Naive thymus-derived CD8-positive, alpha-beta T cell (primary cell): ENCODE measurements around the gene FH. TPM values are rescaled to one million over a fixed set of nuclear protein-coding genes. Genes with fewer than 3 reads are reported as not detected.

Experiments used
- ATAC-seq, 2 donors: fragments of 150-1000 bp; cut with Tn5 transposase in 1 of 2; sonication (Bioruptor Pico), chemical (Tn5 transposase) in 1 of 2; 1 replicate in 1 of 2; 2 replicates in 1 of 2; pipeline ENCODE4 v1.10.0; 2021; ENCODE audit warnings: mild to moderate bottlenecking in 2 of 2, moderate library complexity in 2 of 2
- POLR2A ChIA-PET: fragments of 350-600 bp; sonication (Branson Sonifier 250); formaldehyde crosslinking; loops from one replicate; lab custom pipeline; 2021; ENCODE audit warnings: antibody characterized with exemption; lab: Charles Lee
- DNase-seq, 10 donors: peaks; one replicate each; pipeline versions ENCODE4 v3.0.0 to v3.0.0-alpha.2; 2020 to 2022
- H3K27ac Mint-ChIP-seq, 10 donors: one replicate each; pipeline ENCODE4 v1.8.0; 2020 to 2022; ENCODE audit warnings: mild to moderate bottlenecking in 10 of 10, mixed read lengths in 10 of 10, moderate library complexity in 4 of 10, inconsistent platforms in 1 of 10
- H3K27me3 Mint-ChIP-seq, 5 donors: one replicate each; pipeline ENCODE4 v1.8.0; 2021 to 2022; ENCODE audit warnings: mixed read lengths in 5 of 5
- H3K36me3 Mint-ChIP-seq, 3 donors: one replicate each; pipeline ENCODE4 v1.8.0; 2020 to 2022; ENCODE audit warnings: mixed read lengths in 3 of 3, mild to moderate bottlenecking in 2 of 3, inconsistent platforms in 1 of 3
- H3K4me1 Mint-ChIP-seq, 4 donors: one replicate each; pipeline ENCODE4 v1.8.0; 2021 to 2022; ENCODE audit warnings: mixed read lengths in 4 of 4
- H3K4me3 Mint-ChIP-seq, 10 donors: one replicate each; pipeline ENCODE4 v1.8.0; 2020 to 2022; ENCODE audit warnings: mild to moderate bottlenecking in 10 of 10, mixed read lengths in 10 of 10, moderate library complexity in 6 of 10, inconsistent platforms in 1 of 10
- H3K9me3 Mint-ChIP-seq, 9 donors: one replicate each; pipeline ENCODE4 v1.8.0; 2020 to 2022; ENCODE audit warnings: mixed read lengths in 9 of 9, mild to moderate bottlenecking in 3 of 9, inconsistent platforms in 1 of 9, moderate library complexity in 1 of 9
- polyA plus RNA-seq, 3 donors: library from polyadenylated mRNA; unstranded; fragments of 300-500 nt; fragmentation: Illumina TruSeq; gene quantifications; one replicate each; pipeline ENCODE4 v1.2.3, GENCODE V29; 2021
- total RNA-seq, 8 experiments: library from RNA in 2 of 8; stranded (reverse) in 2 of 8; gene quantifications; one replicate each; pipeline ENCODE4 v1.2.3 and lab custom pipeline; 2021 to 2026

Gene FH
- total RNA-seq (10 to 100 TPM; 30.3 to 32.1 TPM), polyA plus RNA-seq (10 to 100 TPM; 34.7 to 44.8 (median 35.7) TPM), total RNA-seq (lab: John Stamatoyannopoulos, UW) (22.6 to 95.0 (median 41.0) reads per million in 6 experiments)

DNA sequence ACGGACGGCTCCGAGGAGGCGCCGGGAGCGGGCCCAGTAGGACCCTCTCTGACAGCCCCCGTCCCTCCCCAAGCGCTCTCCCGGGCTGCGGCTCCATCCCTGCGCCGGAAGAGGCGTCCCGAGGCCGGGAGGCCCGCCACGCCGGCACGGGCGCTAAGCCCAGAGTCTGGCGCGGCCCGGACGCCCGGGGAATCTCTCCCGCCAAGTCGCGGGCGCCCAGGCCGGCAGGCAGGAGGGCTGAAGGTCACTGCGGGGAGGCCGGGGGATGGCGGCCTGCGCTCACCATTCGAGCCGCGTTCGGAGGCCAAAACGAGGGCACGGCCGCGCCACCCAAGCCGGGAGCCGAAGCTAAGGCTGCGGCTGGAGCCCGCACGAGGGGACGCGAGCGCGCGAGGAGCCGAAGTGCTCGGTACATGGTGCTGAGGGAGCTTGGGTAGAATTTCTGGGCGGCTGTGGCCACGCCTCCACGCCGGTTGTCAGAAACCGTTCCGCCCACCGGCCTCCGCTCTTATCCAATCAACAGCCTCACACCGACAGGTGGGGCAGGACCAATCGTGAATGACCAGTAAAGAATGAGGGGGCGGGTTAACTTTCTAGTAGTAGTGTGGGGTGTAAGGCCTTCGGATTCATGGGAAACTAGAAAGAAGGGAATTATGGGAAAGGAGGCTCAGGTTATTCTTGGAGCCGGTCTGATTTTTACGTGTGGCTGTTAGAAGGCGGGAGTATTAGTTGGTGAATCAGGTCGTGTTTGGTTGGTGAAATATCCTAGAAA, at the start of gene FH:
TSS of gene FH (minus strand) at position 448 of the 772 bp plus-strand sequence. CDS start at position 415, 33 bp downstream.
- DNase-seq (peak; percentile 84 to 96 (median 92)), ATAC-seq (peak; percentile 95)
- Mint-ChIP-seq H3K4me1 (peaks cover 9 to 26% (median 23%) of the 10 kb centered on the region in 4 donors), H3K9me3 (no peaks in the 10 kb centered on the region), H3K27me3 (peaks cover 2 to 19% (median 13%) of the 10 kb centered on the region in 5 donors), H3K4me3 (peak within 1 kb of the TSS in 9 of 10 donors; percentile 83 to 97 (median 92)), H3K36me3 (peaks cover 0 to 14% (median 5%) of the 10 kb centered on the region in 3 donors), H3K27ac (peak within 1 kb of the TSS; percentile 51 to 95 (median 86))
- POLR2A ChIA-PET = interaction anchor here (0.6 to 1.3 kb wide), 5 partner anchors 28 to 1736 kb away, joined by 3 to 4 read pairs (median 3); partner anchors contain the start of genes CEP170, CHML, OPN3 and SDCCAG8

DNA sequence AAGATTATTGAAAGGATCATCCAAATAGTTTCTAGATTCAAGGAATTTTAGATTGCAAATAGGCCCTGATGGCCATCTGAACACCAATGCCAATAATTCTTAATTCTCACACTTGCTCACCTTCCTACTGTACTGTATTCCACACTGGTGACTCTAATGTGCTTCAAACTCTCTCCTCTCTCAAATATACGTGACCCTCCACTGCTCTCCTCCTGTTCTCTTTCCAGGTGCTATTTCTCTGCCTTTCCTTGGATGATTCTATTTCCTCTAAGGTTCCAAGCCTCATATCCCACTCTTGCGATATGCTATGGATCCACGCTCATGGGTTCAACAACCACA, 41.3 kb upstream of the FH start:
- DNase-seq (no peak), ATAC-seq (no peak)
- Mint-ChIP-seq H3K9me3 (no peaks in the 10 kb centered on the region), H3K27ac (no peak overlapping the region), H3K27me3 (peaks cover 0 to 6% (median 3%) of the 10 kb centered on the region in 5 donors), H3K4me1 (no peaks in the 10 kb centered on the region), H3K36me3 (no peaks in the 10 kb centered on the region), H3K4me3 (no peak overlapping the region)
- POLR2A ChIA-PET = no interaction called here

DNA sequence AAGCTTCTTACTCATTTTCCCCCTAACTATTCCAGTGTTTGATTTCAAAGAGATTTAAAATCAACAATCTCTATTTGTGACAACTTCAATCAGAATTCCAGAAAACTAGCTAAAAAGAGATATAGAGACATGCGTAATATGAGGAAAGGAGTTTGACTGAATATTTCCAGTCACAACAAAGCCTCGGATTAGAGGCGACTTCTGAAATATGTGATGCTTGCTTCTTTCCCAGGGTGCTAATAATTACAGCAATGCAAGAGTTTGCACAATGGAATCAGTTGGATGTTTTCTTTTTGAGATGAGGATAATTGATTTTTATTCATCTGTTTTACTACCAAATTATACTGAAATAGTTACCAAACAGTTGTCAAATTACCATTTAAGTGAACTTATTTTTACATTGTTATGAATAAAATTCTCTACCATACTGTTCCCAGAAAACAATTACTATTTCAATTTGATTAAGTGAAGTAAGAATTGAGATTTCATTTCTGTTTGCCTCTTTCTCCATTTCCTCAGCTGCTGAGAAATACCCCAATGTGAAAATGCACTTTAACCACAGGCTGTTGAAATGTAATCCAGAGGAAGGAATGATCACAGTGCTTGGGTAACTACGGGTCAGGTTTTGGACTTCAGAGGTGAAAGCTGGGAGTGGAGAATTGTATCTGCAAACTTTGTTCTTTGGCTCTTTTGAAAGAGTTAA, 40.7 kb upstream of the FH start:
- no peaks in the 10 kb centered on the region for H3K4me1 Mint-ChIP-seq

DNA sequence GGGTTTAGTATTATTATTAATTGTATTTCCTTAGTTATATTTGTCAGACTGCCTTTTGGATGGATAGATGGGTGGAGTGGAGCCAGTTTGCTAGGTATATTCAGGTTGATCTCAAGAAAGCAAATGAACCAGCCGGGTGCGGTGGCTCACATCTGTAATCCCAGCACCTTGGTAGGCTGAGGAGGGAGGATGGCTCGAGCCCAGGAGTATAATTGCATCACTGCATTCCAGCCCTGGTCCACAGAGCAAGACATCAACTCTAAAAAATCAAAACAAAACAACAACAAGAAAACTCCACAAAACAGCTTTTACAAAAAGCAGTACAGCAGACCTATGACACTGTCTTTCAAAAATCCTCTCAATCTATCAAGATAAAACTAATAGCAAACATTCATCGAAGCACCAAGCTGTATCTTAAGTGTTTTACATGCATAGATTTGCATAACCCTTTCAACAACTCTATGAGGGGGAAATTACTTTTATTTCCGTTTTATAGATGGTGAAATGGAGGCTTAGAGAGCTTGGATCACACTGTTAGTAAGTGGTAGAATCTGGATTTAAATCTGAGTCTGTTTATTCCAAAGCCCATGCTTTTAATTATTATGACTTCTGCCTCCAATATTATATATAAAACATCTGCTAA, 38.1 kb upstream of the FH start:
- peaks cover 0 to 6% (median 4%) of the 10 kb centered on the region in 5 donors for H3K27me3 Mint-ChIP-seq
- ATAC-seq (no peak), DNase-seq (no peak)
- POLR2A ChIA-PET = no interaction called here
- peaks cover under 1 to 3% (median 2%) of the 10 kb centered on the region in 4 donors for H3K4me1 Mint-ChIP-seq
- no peak overlapping the region for H3K27ac Mint-ChIP-seq
- no peaks in the 10 kb centered on the region for H3K36me3 Mint-ChIP-seq
- peaks cover 0 to 1% (median 0%) of the 10 kb centered on the region in 9 donors for H3K9me3 Mint-ChIP-seq
- H3K4me3 Mint-ChIP-seq = no peak overlapping the region

More for the DNA sequence above, 40.7 kb upstream of the FH start:
- Mint-ChIP-seq H3K9me3 (no peaks in the 10 kb centered on the region), H3K27me3 (peaks cover 0 to 6% (median 4%) of the 10 kb centered on the region in 5 donors), H3K4me3 (no peak overlapping the region), H3K36me3 (no peaks in the 10 kb centered on the region), H3K27ac (no peak overlapping the region)
- ATAC-seq (no peak), DNase-seq (no peak)
- POLR2A ChIA-PET = no interaction called here

DNA sequence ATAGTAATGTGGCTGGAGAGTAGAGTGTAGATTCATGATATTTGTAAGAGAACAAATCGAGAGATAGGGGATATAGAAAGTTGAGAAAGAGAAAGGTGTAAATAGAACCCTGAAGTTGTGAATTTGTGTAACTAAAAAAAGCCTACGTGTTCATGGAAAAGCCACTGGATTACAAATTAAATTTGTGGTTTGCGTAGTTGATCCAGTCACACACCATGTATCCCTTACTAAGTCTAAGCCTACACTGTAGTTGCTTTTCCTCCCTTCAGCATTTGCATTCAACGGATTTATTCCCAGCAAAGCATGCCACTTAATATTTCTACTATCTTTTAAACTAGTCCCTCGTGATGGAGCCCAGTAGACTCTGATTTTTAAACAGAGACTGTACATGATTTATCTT, 37.5 kb upstream of the FH start:
- no peak for DNase-seq

DNA sequence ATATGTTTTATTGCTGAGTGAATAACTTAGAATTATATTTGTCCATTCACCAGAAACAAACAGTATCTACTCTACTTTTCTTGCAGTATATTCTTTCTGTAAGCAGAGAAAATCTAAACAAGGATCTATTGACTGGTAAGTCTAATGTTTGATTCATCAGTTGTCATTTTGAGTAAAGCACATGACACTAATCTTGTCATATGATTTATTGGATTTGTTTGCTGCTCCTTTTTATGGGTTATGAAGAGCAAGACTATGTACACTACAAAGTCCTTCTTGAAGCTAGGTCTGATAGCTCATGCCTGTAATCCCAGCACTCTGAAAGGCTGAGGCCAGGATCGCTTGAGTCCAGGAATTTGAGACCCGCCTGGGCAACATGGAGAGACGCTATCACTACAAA, 36.0 kb upstream of the FH start:
- H3K4me1 Mint-ChIP-seq = peaks cover 10 to 24% (median 21%) of the 10 kb centered on the region in 4 donors
- peaks cover 0 to 4% (median 0%) of the 10 kb centered on the region in 9 donors for H3K9me3 Mint-ChIP-seq
- H3K4me3 Mint-ChIP-seq = no peak overlapping the region
- ATAC-seq (no peak), DNase-seq (no peak)
- H3K27ac Mint-ChIP-seq = no peak overlapping the region
- POLR2A ChIA-PET = no interaction called here
- peaks cover 0 to 4% (median 0%) of the 10 kb centered on the region in 5 donors for H3K27me3 Mint-ChIP-seq
- H3K36me3 Mint-ChIP-seq = peaks cover 0 to 3% (median 0%) of the 10 kb centered on the region in 3 donors

More for the DNA sequence above, 37.5 kb upstream of the FH start:
- H3K4me3 Mint-ChIP-seq = no peak overlapping the region
- peaks cover 2 to 9% (median 8%) of the 10 kb centered on the region in 4 donors for H3K4me1 Mint-ChIP-seq
- H3K9me3 Mint-ChIP-seq = peaks cover 0 to 2% (median 0%) of the 10 kb centered on the region in 9 donors
- H3K36me3 Mint-ChIP-seq = no peaks in the 10 kb centered on the region
- no peak overlapping the region for H3K27ac Mint-ChIP-seq
- no peak for ATAC-seq
- POLR2A ChIA-PET = no interaction called here
- H3K27me3 Mint-ChIP-seq = peaks cover 0 to 6% (median 0%) of the 10 kb centered on the region in 5 donors

DNA sequence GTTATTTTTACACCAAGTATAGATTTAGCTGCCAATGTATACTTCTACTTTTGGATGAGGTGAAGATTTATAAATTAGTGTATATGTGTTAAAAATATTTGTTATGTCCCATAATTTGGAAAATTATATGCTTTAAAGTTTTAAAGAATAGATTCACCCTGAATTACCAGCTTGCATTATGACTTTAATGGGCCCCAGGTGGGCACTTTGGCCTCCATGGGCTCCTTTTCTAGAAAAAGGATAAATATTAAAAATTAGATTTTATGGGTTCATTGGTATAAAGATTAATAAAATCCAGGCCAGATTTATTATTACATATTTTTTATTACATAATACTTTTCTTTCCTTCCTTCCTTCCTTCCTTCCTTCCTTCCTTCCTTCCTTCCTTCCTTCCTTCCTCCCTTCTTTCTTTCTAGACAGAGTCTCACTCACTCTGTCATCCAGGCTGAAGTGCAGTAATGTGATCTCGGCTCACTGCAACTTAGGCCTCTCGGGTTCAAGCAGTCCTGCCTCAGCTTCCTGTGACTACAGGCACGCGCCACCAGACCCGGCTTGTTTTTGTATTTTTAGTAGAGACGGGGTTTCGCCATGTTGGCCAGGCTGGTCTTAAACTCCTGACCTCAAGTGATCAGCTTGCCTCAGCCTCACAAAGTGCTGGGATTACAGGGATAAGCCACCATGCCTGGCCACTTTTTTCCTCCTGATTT, 34.5 kb upstream of the FH start:
- Mint-ChIP-seq H3K4me1 (peaks cover 10 to 29% (median 21%) of the 10 kb centered on the region in 4 donors), H3K27ac (no peak overlapping the region), H3K36me3 (peaks cover 0 to 3% (median 0%) of the 10 kb centered on the region in 3 donors), H3K4me3 (peak overlapping the region in 1 of 10 donors; percentile 50), H3K27me3 (peaks cover 0 to 4% (median 0%) of the 10 kb centered on the region in 5 donors), H3K9me3 (peaks cover 0 to 4% (median 0%) of the 10 kb centered on the region in 9 donors)
- no peak for DNase-seq
- ATAC-seq = no peak
- POLR2A ChIA-PET = no interaction called here

DNA sequence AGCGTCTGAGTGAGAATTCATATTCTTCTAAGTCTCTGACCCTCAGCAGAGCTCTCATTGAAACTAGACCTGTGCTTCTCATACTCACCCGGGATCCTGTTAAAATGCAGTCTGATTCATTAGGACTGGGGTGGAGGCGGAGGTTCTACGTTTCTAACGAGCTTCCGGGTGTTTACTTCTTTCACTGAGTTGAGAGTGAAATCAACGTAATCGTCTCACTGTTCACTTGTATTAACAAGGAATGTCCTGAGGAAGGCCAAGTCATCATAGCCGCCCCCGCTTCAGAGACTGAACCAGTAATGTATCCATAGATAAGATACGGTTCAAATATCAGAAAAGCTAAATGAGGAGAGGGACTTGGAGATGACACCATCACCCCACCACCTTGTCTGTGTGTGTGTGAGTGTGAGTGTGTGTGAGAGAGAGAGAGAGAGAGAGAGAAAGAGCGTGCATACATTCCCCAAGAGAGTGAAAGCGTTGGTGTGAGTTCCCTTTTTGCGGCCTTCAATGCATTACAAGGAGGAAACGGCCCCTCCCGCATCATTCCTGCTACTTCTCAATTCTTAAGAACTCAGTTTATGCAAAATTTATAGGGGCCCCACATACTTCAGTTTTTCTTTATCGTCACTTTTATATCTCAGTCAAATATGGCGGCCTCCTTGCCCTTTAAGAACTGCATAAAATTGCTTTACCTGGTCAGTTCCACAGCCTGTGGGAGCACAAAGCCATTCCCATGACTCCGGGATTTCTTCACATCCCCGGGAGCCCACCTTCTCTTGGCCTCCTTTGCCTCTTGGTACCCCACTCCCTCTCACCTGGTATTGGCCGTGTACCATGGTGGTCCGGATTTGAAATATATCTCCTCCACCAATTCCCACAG, 32.4 kb upstream of the FH start:
- peak overlapping the region; percentile 87 to 98 (median 97) for H3K27ac Mint-ChIP-seq
- peak overlapping the region; percentile 77 to 97 (median 90) for H3K4me3 Mint-ChIP-seq
- H3K36me3 Mint-ChIP-seq = peaks cover 0 to 3% (median 0%) of the 10 kb centered on the region in 3 donors
- peaks cover 10 to 29% (median 21%) of the 10 kb centered on the region in 4 donors for H3K4me1 Mint-ChIP-seq
- POLR2A ChIA-PET = interaction anchor here (0.8 to 1.0 kb wide), 2 partner anchors 33 to 76 kb away, joined by 4 read pairs; no protein-coding TSS in a partner anchor
- peaks cover 0 to 4% (median 0%) of the 10 kb centered on the region in 9 donors for H3K9me3 Mint-ChIP-seq
- peak in 8 of 10 donors; percentile 2 to 70 (median 44) for DNase-seq
- ATAC-seq = peak; percentile 89 to 94
- H3K27me3 Mint-ChIP-seq = peaks cover 0 to 6% (median 0%) of the 10 kb centered on the region in 5 donors

DNA sequence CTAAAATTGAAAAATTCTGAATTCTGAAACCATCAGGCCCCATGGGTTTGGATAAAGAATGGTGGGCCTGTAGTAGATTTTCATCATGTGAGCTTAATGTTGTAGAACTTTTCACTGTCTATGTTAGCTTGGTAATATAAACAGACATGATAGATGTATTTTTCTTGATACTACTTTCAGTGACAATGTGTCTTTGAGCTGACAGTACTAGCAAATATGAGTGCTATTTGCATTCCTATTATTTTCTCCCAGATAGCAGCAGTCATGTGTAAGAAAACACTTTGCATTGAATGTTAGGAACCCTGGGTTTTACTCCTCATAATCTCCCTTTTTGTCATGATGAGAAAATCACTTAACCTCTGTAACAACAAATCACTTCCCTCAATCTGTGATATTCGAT, 30.8 kb upstream of the FH start:
- peaks cover 0 to 3% (median 0%) of the 10 kb centered on the region in 3 donors for H3K36me3 Mint-ChIP-seq
- peak overlapping the region in 4 of 10 donors; percentile 87 to 98 (median 98) for H3K27ac Mint-ChIP-seq
- H3K27me3 Mint-ChIP-seq = peaks cover 0 to 9% (median 0%) of the 10 kb centered on the region in 5 donors
- peaks cover 0 to 4% (median 0%) of the 10 kb centered on the region in 9 donors for H3K9me3 Mint-ChIP-seq
- H3K4me3 Mint-ChIP-seq = no peak overlapping the region
- POLR2A ChIA-PET = no interaction called here
- ATAC-seq (no peak), DNase-seq (no peak)
- peaks cover 10 to 29% (median 21%) of the 10 kb centered on the region in 4 donors for H3K4me1 Mint-ChIP-seq

DNA sequence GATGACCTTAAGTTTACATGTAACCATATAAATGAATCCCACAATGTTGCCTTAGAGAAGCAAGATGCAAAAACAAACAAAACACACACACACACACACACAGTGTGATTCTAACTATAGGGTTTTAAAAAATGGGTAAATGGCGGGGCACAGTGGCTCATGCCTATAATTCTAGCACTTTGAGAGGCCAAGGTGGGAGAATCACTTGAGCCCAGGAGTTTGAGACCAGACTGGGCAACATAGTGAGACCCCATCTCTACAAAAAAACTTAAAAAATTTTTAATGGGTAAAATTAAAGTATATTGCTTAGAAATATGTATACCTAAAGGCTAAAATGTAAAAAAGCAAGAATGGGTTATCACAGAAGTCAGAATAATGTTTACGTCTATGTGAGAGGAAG, 28.5 kb upstream of the FH start:
- ATAC-seq (no peak), DNase-seq (no peak)
- Mint-ChIP-seq H3K9me3 (peaks cover 0 to 4% (median 0%) of the 10 kb centered on the region in 9 donors), H3K4me1 (peaks cover 10 to 29% (median 21%) of the 10 kb centered on the region in 4 donors), H3K4me3 (no peak overlapping the region), H3K27ac (no peak overlapping the region), H3K36me3 (peaks cover 0 to 3% (median 0%) of the 10 kb centered on the region in 3 donors), H3K27me3 (peaks cover 0 to 9% (median 0%) of the 10 kb centered on the region in 5 donors)
- POLR2A ChIA-PET = no interaction called here
